Hematopoietic multipotent progenitor cell treated with erythropoietin and hydrocortisone succinate and interleukin-3 and kit ligand, for 8 days (in vitro differentiated cells): ENCODE results near the gene IGLL5.
A peak's percentile ranks its signal among the peaks of the same experiment; 100 is the strongest.

ENCODE experiments used
- DNase-seq: peaks from one replicate; pipeline ENCODE4 v3.0.0-alpha.2; 2015

Gene IGLL5

DNA sequence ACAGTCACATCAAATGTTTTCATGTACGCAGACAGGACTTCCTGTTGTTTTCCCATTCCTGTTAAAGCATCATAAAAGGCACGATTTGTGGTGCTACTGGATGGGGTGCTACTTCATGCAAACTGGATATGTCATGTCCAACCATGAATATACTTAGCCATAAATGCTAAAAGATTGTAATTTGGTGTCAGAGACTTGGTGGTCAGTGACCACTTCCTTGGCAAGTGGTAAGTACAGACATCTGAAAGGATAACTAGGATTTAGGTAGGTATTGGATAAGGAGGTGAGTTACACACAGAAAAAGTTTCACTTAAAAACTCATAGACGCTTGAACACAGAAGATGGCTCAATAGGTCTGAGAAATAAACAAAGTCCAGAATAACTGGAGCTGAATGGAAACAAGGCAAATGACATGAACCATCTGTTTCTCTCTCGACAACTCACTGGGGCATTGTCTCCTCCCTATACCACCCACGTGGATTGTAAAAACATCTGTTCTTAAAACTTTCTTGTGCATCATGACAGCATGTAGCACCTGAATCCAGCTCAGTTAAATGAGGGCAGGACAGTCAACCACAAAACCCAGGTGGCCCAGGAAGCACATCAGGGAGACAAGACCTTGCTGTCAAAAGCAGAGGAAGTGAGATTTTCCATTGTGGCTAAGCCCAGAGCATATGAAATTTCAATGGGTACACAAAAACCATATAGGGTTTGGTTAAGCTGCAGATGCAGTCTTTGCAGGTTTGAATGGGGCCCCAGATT, 22.1 kb upstream of the IGLL5 start:
- no peak for DNase-seq

DNA sequence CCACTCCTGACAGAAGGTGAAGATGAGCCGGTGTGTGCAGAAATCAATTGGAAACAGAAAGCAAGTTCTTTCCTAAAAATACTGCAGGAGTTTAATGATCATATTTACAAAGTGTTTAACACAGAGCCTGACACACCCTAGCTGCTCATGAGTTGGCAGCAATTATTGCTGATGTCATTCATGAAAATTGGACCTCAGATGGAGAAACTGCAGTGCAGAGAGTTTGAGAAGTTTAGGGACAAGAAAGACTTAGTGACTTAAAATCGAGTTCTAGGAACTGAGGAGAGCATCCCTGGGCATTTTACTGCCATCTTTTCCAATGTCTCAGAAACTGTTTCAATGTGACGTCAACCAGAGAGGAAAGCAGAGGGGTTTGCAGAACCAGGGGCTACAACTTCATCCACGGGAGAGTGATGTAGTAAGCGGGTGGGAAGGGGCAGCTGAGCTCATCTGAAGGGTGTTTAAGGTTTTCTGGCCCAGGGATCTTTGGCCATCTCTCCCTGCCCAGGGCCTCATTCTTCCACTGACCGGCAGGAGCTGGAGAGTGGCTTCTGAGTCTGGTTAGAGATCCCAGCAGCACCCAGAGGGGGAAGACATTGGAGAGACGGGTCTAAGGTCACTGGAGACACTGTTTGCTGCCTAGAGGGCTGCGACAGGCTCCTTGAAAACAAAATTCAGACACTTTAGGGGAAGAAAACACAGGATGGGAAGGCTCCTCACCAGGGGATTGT, 21.1 kb upstream of the IGLL5 start:
- DNase-seq = no peak

DNA sequence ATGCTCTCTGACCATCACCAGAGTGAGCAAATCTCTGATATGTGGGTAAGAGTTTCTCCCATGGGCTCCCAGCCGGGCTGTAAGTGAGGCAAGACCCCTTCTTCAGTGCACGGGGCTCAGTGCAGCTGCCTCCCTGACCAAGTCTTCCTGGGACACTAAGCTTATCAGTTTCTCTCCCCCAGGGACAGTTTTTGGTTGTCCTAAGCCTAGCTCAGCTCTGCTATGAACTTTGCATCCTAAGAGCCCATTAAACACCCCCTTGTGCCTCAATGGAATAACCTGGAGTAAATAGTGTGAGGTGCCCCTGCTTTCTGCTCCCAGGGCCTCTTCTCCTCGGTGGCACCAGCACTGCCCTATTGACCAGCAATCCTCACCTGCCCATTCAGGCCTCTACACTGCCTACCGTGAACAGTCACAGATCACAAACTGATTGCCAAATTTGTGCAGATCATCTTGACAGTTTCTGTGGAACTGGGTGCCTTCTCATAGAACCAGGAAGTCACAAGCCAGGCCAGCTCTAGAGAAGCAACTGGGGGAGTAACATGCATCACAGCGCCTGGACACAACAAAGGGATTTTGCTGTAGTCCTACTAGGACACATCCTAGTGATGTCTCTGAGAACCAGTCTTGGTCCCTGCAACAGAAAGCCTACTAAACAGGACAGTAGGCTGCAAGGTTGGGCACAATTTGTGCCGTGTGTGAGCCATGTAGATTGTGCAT, 19.5 kb upstream of the IGLL5 start:
- no peak for DNase-seq

DNA sequence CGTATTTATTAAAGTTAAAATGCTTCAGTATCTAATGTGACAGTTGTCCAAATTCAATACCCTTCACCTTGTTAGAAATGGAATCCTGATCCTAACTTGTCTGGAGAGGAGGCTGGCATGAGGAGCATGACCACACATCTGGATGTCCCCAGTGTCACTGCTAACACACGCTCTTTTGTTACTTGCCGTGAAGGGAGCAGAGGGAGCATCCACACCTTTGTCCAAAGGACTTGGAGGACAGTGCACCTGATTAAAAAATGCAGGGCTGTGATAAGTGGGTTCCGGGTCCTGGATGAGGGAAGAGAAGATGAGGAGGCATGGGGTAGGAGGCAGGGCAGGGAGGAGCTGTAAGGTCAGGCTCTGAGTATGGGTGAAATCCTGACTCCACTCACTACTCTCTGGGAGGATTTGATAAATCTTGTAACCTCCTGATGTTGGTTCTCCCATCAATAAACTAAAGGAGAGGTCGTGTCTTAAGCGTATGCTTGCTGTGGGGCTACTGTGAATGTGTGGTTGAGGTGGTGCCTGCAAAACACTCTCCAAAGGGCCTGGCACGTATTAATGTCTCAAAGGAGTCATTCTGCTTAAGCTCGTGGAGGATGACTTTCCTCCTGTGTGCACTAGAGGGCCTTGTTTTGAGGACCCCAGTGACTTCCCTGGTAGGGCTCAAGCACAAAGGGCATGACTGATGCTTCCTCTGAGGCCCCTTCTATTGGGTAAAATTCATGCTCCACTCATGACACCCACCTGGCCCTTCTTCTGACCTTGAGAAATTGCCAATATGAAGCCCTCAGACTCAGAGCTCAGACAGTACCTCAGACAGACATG, 16.8 kb upstream of the IGLL5 start:
- no peak for DNase-seq

DNA sequence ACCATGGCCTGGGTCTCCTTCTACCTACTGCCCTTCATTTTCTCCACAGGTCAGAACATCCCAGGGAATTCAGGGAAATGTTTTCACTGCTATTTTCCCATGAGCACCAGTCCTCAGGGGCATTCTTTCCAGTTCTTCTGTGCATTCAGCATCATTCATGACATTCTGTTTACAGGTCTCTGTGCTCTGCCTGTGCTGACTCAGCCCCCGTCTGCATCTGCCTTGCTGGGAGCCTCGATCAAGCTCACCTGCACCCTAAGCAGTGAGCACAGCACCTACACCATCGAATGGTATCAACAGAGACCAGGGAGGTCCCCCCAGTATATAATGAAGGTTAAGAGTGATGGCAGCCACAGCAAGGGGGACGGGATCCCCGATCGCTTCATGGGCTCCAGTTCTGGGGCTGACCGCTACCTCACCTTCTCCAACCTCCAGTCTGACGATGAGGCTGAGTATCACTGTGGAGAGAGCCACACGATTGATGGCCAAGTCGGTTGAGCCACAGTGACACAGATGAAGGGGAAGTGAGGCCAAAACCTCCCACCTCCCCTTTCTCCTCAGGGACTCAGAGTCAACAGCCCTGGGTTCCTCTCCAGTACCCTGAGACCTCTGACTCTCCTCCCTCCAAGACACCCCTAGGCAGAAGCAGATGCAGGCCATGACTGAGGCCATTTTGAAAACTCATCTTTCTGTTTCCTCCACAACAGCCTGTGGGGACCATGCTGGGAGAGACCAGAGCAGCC, 15.9 kb upstream of the IGLL5 start:
- no peak for DNase-seq

DNA sequence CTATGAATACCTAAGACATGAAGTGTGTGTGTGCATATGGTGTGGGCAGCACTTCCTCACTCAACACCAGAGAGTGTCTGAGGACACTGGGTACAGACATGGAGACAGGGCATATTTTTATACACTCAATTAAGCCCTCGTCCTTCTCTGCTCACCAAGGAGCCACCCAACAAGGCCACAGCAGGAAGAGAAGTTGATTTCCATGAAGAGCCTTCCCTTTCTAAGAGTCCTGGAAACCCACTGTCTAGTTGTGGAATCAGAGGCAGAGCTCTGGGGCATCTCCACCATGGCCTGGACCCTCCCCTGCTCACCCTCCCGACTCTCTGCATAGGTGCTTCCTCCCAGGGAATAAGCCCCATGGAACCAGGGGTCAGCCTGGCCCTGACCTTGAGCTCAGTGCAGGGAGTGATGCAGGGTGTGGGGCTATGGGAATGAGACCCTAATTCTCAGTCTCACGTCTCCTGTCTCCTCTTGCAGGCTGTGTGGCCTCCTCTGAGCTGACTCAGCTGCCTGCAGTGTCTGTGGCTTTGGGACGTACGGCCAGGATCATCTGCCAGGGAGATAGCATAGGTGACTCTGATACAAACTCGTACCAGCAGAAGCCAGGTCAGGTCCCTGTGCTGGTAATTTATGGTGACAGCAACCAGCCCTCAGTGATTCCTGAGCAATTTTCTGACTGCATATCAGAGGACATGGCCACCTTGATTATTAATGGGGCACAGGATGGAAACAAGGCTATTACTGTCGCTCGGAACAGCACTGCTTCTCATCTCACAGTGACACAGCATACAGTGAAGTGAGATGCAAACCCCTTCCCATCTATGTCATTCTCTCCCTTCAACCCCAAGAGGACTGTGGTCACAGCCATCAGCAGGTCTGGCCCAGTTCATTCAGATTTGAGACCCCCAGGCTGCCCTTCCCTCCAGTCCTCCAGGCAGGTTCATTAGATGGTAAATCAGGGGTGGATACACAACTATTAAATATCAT, 14.6 kb upstream of the IGLL5 start:
- DNase-seq = no peak

DNA sequence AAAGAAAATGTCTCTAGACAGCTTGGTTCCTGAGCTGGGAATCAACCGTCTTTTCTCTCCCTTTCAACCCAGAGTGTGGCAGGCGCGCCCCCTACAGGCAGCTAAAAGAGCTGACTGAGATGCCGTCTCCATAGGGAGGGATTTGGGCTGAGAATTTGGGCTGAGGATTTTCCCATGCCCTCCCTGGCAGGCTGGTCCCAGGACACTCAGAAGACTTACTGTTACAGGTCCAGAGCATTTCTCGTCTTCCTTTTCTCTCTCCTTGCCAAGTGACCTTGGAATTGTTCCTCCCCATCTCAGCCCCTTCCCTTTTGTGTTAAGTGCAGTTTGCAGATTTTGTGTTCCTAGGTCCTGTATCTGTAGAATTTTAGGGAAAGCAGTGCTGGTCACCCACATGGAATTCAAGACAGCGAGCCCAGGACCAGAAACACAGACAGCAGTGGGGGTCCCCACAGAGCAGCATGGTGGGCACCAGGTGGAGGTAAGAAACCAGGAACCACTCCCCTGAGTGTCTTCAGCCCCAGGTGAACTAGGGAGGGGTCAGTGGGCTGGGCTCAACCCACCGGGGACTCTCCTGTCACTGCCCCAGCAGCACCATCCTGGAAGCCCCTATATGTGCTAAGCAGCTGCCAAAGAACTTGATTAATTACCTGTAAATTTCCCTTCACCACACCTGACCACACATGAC, 9.9 kb upstream of the IGLL5 start:
- peak; percentile 71 for DNase-seq

DNA sequence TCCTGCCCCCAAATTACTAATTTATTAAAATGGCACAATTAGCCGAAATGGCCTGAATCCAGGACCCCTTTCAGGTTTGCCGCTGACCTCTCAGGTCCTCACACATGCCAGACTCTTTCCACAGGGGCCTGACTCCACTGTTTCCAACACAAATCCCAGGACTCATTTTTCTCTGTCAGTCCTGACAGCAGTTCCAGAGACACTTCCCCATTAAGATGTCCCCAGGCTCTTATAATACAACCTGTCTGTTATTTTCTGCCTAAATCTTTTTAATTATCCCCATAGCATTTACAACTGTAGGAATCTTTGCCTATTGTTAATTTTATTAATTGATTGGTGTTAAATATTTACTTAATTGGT, 9.4 kb upstream of the IGLL5 start:
- DNase-seq = no peak

DNA sequence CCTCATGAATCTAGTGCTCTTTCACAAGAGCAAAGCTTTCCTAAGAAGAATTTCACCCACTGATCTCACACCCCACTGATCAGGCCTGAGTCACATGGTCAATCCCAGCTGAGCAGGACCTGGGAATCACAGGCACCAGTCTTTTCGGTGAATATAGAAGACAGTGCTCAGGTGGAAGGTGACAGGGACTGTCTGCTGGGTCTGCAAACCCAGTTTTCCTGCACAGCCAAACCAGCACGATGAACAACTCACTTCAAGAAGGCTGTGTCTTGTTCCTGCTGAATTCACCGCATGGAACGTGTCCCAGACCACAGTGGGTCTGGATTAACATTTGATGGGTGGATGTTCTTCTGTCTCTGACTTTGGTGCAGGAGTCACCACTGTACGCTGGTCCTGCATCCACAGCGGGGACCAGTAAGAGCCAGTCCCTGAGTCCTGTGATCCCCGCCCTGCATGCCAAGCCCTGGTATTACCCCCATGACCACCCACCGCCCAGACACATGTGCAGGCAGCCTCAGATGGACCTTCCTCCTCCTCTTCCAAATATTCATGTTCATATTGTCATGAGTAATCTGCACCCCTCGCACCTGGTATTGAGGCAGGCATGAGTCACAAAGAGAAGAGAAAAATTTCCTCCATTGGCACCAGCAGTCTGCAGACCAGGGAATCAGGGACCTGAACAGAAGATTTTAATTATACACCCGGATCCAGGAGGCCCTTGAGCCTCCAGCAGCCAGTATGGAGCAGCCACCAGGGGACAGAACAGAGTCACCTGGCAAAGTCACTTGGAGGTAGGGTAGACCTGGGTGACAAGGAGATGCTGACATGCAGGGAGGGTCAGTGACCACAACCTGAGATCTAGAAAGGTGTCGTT, 8.6 kb upstream of the IGLL5 start:
- no peak for DNase-seq

DNA sequence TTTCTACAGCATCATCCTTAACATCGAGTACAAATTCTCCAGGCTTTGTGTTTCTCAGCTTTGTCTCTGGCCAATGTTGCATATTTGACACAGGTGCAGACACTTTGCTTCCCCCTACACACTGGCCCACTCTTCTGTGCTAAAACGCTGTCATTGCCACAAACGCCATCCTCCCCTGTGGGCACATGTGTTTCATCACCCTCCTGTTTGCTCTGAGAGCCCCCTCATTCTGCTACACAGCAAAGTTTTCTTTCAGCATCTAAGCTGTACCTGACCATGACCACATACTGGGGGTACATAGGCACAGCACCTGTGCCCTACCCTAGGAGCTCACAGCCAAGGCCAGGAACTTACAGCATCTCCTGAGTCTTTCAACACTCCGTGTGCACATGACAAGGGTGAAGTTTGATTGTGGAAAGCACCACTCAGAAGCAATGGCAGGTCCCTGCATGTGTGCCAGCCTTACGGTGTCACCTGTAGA, 7.9 kb upstream of the IGLL5 start:
- no peak for DNase-seq

DNA sequence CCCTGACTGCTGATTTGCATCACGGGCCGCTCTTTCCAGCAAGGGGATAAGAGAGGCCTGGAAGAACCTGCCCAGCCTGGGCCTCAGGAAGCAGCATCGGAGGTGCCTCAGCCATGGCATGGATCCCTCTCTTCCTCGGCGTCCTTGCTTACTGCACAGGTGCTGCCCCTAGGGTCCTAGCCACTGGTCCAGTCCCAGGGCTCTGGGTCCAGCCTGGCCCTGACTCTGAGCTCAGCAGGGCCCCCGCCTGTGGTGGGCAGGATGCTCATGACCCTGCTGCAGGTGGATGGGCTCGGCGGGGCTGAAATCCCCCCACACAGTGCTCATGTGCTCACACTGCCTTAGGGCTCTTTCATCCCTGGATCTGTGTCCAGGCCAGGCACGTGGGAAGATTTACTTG, 7.0 kb upstream of the IGLL5 start:
- no peak for DNase-seq

DNA sequence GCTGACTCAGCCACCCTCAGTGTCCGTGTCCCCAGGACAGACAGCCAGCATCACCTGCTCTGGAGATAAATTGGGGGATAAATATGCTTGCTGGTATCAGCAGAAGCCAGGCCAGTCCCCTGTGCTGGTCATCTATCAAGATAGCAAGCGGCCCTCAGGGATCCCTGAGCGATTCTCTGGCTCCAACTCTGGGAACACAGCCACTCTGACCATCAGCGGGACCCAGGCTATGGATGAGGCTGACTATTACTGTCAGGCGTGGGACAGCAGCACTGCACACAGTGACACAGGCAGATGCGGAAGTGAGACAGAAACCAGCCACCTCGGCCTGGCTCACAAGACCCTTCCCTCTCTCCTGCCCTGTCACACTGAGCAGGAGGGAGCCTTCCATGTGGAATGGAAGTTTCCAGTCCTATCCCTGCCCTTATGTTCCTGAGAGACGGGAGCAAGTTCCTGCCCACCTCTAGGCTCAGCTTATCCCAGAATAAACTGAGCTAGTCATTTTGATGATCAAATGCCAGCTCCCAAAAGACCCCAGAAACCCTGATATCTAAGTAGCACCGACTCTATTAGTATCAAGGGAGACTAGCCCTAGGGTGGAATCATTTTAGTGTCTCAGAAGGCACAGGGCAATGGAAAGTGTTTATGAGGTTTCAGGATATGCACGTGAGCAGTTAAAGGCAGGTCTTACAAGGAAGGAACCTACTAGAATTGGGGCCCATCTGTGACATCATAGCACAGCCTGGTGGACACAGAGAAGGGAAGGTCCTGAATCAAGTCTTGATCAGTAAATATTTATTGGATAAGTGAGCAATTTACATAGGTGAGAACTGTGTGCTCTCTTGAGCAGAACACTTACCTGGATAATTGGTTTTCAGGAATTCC, 6.3 kb upstream of the IGLL5 start:
- DNase-seq = no peak

DNA sequence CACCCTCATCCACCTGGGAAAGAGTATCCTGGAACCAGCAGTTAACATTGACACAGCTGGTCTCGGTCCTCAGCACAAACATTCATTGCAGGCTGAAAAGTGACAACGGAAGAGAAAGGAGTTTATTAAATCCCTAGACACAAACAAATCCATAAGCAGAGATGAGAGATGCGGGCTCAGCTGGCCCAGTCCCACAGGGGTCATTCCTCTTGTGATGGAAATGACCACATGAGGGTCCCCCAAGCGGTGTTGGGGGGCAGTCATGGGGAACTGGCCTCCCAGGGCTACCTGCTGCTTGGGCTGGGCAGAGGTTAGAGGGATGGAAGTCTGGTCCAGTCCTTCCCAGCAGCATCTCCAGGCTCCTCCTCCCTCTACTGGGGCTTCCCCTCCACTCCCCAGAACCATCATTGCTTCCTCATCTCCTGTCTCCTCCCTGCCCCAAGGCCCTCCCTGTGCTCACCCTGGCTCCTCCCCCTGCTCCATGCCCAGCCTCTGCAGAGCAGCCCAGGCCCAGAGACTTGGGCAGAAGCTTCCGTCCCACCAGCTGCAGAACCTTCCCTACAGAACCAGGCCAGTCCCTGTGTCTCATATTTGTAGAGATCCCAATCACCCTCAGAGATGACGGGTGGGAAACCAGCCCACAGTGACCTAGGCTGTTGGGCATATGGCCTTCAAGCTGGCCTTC, 5.4 kb upstream of the IGLL5 start:
- DNase-seq = no peak

DNA sequence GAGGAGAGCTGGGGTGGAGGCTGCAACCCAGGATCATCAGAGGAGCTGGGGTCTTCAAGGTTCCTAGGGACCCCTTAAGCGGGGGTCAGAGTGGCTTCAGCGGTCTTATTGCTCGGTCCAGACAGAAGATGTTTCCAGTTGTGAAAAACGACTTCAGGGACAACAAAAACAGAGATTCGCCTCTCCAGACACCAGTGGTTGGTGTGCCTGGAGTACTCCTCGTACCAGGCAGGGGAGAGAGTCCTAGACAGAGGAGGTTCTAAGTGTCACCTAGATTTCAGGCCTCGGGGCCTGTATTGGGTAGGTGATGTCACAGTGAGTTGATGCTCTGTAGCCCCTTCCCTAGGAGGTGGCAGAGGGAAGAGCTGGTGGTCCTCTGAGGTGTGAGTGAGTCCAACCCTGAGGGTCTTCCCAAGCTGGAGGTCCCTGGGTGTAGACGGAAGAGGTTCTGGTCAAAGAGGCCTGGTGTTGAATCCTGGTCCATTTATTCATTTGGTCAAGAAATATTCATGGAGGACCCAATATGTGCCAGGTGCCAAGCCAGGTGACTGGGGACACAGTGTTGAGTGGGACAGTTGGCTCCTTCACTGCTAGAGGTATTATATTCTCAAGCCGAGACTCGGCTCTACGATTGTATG, 4.4 kb upstream of the IGLL5 start:
- no peak for DNase-seq

DNA sequence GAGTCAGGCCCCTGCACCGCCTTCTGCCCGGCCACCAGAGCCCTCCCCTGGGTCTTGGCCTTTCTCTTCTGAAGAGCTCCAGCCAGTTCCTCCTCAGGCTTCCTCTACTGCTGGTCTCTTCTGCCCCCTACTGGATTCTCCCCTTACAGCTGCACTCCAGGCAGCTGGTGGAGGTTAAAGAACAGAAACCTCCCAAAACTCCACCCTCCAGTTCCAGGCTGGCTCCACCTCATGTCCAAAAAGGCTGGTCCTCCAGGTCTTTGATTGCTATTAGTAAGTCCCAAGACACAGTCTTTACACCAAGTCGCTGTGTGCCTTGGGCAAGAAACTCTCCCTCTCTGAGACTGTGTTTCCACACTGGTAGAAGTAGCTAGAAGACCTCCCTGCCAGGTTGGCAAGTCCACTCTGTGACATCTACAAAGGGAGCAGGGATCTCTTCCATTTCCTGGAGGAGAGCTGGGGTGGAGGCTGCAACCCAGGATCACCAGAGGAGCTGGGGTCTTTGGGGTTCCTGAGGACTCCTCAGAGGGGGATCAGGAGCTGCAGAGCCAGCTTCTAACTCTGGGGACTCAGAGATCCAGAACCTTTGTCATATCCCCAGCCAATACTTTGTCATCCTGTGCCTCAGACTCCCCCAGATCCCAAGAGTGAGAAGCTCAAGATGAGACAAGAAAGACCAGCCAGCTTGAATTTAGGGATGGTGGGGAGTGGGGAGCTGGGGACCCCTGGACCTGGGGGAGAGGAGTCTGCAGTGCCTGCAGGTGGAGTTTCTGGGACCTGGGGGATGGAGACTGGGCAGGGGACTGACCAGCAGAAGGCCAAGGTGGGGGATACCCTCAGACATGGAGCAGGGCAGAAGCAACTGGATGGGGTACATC, 3.4 kb upstream of the IGLL5 start:
- peak; percentile 74 for DNase-seq
